ENCODE results near the gene GPR17. TPM values are rescaled to one million over a fixed set of nuclear protein-coding genes. Genes with fewer than 3 reads are reported as not detected.

GPR17 gene
- polyA plus RNA-seq, 4 donors, result 0.48 to 4.8 (median 0.98) TPM

- DNase-seq (ENCODE audit: low read depth in 4 of 4, low spot score in 2 of 4), result no peak
These were observed 6.9 kb upstream of the GPR17 start for GRCh38 chr2:127639111-127639474.

DNA sequence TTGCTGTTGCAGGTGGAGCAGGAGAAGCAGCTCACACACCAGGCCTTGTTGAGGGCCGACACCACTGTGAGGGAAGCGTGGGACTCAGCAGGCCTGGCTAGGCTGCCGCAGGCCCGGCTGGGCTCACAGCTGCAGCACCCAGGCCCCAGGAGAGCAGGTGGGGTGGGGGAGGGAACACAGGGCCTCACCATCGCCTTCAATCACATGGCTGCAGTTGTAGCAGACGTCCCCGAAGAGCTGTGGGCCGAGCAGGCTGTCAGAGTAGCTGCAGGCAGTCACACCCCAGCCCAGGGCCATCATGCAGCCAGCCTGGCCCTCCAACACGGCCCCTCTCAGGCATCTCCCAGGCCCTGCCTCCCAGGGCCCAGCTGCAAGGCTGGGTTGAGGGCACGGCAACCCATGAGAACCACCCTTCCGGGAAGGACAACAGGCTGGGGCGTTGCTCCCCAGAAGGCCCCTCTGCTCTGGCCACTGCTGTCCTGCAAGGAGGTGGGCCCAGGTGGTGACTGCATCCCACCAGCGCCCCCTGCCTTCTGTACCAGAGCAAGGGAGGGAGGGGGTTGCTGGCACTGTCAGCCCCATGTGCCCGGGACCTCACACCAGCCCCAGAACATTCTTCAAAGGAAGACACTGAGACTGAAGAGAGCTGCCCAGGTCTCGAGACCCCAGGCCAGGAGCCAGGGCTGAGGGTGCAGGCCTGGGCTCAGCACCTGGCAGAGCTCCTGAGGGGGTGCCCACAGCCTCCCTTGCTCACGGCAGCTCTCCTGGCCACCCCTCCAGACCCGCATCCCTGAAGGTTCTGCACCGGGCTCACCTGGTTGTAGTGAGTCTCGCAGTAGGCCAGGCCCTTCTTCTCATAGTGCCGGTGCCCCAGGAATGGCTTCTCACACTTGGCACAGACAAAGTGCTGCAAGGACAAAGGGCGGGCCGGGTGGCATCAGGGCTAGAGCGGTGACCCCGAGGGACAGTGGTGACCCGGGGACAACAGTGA is 5.6 kb upstream of the GPR17 start:
- DNase-seq (ENCODE audit: low read depth in 4 of 4, low spot score in 2 of 4), result no peak

- DNase-seq (ENCODE audit: low read depth in 4 of 4, low spot score in 2 of 4), result no peak
These were observed 4.8 kb upstream of the GPR17 start for GRCh38 chr2:127641133-127641532.

GRCh38 chr2:127641846-127642507 is 4.0 kb upstream of the GPR17 start:
- no peak for DNase-seq (ENCODE audit: low read depth in 4 of 4, low spot score in 2 of 4)

GRCh38 chr2:127642706-127643438 is 3.1 kb upstream of the GPR17 start:
- DNase-seq (ENCODE audit: low read depth in 4 of 4, low spot score in 2 of 4), result no peak

DNA sequence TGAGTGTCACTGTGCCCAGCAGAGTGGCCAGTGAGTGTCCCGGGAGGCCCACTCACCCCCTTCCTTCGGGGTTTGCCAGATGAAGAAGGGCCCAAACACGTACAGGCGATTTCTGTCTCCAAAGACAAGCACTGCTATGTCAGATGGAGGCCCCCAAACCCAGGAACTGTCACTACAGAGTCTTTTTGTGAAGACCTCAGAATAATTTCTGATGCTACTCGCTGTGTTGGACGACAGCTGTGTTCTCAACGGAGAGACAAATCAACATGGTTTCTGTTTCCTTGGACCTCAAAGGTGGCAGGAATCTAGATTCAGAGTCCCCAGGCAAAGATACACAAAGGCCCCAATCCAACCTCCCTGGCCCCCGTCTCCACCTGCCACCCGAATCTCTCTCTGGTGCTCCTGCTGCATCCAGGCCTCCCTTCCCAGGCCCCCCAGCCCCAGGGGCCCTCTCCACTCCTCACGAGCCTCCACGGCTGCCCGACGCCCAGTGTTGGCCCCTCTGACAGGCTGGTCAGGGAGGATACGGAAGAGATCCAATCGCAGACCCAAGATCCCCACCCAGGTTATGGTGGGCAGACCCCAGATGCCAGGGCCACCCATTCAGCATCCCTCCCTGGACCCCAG is 2.4 kb upstream of the GPR17 start:
- no peak for DNase-seq (ENCODE audit: low read depth in 4 of 4, low spot score in 2 of 4)

GRCh38 chr2:127644066-127645025 is 1.6 kb upstream of the GPR17 start:
- no peak for DNase-seq (ENCODE audit: low read depth in 4 of 4, low spot score in 2 of 4)

GRCh38 chr2:127645026-127645394 is 943 bp upstream of the GPR17 start:
- no peak for DNase-seq (ENCODE audit: low read depth in 4 of 4, low spot score in 2 of 4)

- no peak for DNase-seq (ENCODE audit: low read depth in 4 of 4, low spot score in 2 of 4)
These were observed 711 bp downstream of the GPR17 start for GRCh38 chr2:127646487-127647241.

DNA sequence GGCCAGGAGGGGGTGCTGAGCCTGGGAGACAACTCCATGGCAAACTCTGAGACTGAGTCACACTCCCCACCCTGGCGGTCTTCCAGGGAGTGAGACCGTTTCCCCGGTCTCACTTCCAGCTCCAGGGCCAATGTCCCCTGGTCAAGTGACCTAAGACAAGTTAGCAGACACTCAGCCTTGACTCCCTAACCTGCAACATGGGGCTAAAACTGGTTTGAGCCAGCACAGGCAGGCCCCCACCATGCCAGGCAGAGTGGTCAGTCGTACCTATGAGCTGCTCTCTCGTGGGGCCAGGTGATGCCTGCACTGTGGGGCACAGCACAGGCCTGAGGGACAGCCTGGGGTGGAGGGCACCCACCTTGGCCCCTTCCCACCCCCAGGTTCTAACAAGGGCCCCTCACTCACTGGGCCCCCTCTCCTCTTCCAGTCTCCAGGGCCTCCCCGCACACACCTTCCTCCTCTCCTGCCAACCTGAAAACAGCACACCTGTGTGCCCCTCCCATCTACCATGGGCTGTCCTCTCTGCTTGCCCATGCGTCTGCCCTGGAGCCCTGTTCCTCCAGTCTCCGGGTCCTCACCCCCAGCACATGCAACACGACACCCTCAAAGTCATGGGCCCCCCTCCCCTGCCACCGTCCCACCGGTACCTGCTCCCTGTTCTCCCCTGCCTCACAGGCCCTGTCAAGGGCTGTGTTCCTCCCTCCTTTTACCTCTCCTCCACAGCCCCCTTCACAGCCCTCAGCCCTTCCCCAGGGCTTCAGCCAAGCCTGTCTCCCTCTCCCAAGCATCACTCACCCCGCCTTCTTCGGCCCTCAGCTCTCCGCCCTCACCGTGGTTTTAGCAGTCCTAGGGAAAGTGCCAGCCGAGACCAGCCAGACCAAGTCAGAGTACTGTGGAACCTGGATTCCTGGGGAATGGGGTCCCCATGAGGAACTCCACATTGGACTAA is 1.6 kb downstream of the GPR17 start:
- DNase-seq (ENCODE audit: low read depth in 4 of 4, low spot score in 2 of 4), result no peak

GRCh38 chr2:127648321-127648720 is 2.4 kb downstream of the GPR17 start:
- DNase-seq (ENCODE audit: low read depth in 4 of 4, low spot score in 2 of 4), result no peak

DNA sequence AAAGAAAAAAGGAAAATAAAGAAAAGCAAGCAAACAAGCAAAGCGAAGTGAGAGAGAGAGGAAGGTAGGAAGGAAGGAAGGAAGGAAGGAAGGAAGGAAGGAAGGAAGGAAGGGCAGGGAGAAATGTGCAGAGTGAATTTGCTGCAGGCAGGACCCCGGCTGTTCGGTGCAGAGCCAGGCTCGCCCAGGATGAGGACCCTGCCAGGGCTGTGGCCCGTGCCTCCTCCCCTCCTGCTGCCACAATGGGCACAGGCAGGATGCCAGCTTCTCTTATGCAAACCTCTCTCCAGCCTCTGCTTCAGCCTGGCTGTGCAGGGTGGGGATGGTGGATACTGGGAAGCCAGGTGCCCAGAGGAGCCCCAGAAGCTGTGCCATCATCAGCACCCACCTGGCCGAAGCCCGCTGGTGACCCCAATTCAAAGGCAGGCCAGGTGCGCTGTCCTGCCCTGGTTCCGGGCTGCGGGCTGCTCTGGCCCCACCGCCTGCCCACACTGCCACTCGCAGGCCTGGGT is 3.2 kb downstream of the GPR17 start:
- no peak for DNase-seq (ENCODE audit: low read depth in 4 of 4, low spot score in 2 of 4)

DNA sequence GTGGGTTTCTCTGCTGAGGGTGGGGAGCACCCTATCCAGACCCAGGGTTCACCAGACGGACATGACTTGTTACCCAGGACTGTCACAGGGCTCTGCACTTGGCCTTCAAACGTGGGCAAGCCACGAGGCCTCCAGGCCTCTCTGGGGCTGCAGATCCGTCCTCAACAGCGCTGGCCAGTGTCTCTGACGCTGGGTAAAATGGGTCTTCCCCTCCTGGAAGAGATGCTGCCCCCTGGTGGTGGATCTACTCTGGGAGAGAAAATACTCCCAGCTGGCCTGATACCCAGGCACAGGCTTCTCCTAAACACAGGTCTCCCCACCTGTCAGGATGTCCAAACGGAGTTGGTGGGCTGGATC is 3.7 kb downstream of the GPR17 start:
- DNase-seq (ENCODE audit: low read depth in 4 of 4, low spot score in 2 of 4), result peak in 2 of 4 donors; percentile 56 to 64

DNA sequence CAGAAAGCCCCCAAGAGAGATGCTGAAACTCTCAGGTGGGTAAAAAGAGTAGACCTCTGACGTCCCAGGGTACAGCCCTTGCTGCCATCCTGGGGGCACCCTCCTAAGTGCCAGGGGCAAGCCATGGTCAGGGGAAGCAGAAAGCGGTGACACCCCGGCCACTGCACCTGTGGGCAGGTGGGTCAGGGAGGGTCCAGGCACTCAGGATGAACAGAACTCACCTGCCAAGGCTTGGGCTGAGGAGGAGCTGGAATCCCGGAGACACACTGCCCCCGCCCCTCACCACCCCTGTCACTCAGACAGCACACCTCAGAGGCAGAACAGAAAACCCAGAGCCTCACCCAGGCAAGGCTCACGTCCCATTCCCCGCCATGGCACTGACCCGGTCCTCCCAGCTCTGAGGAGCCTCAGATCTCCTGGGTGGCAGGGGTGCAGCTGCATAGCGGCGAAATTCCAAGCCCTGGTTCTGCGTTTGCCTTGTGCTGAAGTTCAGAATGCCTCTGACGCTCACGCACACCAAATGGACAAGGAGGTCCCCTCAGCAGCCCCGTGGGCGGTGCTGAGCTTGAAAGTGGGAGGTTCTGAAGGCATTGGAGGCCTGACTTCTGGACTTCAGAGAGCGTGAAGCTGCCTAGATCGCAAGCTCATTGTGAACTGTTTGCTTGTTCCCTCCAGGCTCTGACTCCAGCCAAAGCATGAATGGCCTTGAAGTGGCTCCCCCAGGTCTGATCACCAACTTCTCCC is 4.3 kb downstream of the GPR17 start:
- no peak for DNase-seq (ENCODE audit: low read depth in 4 of 4, low spot score in 2 of 4)

GRCh38 chr2:127650785-127651380 is 4.9 kb downstream of the GPR17 start:
- no peak for DNase-seq (ENCODE audit: low read depth in 4 of 4, low spot score in 2 of 4)

GRCh38 chr2:127651381-127651809 is 5.4 kb downstream of the GPR17 start:
- DNase-seq (ENCODE audit: low read depth in 4 of 4, low spot score in 2 of 4), result no peak

Data from left renal cortex interstitium (tissue), 4 donors.